Measurements from ENCODE around the gene RALBP1.
A peak's percentile ranks its signal among the peaks of the same experiment; 100 is the strongest.

RALBP1 gene

DNA sequence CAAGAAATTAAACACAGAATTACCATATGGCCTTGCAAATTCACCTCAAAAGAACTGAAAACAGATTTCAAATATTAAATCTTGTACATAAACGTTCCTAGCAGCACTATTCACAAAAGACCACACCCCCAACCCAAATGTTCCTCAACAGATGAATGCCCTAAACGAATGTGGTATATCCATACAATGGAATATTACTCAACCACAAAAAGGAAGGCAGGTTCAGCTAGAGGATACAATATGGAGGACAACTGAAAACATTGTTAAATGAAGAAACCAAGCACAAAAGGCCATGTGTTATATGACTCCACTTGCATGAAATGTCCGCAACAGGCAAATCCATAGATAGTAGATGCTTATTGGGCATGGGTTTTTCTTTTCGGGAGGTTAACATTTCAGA is 77.3 kb downstream of the RALBP1 start:
- DNase-seq: no peak

DNA sequence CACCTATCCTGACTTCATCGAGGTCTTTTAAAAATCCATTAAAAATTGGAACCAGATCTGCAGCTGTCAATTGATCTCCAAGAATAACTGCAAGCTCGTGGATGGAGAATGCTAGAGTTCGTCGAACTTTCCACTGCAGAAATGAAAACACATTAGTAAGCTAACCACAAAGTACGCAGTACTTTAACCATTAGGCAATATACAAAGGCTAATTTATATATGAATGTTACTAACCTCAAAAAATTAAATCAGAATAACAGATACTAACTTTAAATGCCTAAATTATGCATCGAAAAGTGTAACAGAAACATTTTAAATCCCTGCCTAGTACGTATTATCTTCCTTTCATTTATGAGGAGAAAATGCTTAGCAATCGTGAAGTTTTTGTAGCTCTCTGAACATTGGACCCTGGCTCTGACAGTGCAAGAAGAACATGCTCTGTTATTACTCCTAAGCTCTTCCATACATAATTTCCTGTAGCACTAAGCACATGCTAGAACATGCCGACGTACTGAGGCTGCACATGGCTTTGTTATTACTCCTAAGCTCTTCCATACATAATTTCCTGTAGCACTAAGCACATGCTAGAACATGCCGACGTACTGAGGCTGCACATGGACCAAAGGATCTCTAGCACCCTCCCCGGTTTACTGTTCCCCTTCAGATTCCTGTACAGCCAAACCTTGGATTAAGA is 82.1 kb downstream of the RALBP1 start:
- no peak for DNase-seq

DNA sequence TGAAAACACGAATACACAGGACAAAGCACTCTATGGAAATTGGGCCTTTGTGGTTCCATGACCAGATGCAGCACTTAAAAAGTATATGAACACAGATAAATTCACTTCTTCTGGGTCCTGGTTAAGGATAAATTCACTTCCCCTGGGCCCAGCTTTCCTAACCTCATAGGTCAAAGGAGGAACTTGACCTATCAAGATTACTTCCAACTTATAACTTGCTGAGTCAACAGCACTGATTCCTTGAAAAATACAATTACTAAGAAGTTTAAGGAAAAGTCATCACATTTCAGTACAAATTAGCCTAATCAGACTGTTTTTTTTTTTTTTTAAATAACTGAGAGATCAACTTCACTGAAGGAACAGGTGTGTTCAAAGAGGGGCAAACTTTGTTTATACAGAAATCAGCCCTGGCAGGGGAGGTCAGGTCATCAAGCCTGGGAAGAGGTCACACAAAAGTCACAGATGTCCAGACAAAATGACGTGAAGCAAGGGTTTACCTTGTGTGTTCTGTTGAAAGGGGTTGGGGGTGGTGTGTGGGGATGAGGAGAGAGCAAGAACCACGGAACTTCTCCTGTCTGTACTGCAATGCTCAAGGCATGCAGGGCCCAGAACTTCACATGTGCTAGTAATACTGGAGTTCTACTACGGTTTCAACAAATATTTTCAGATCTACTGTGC is 83.2 kb downstream of the RALBP1 start:
- no peak for DNase-seq

DNA sequence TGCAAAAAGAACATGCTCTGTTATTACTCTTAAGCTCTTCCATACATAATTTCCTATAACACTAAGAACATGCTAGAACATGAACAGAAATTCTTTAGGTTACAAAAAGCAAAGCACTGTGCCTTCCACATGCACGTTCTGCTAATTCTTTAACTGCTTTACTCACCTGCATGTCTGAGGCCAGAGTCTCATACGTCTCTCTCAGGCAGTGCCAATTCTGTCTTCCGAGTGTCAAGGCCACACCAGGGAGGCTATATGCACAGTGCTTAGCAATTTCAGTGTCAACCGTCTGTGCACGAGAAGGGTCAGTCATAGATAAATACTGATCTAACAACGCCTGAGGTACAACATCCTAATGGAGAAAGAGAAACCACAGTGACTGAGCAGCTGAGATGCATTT is 83.9 kb downstream of the RALBP1 start:
- DNase-seq: no peak

DNA sequence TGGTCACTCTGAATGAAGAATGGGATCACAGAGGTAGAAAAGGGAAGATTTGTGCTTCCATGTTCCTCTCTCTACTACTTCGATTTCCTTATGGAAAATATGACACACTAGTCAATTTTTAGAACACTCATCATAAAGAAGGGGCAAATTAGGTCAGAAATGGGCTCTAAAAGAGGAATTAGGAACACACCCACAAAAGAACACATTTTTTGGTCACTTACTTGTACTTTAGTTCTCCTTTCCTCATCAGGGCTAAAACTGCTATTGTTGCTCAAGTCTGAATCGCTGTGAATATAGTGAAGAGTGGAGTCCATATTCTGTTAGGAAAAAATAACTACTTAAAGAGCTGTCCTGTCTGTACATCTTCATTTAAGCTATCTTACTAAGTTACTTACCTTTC is 86.4 kb downstream of the RALBP1 start:
- DNase-seq: no peak

DNA sequence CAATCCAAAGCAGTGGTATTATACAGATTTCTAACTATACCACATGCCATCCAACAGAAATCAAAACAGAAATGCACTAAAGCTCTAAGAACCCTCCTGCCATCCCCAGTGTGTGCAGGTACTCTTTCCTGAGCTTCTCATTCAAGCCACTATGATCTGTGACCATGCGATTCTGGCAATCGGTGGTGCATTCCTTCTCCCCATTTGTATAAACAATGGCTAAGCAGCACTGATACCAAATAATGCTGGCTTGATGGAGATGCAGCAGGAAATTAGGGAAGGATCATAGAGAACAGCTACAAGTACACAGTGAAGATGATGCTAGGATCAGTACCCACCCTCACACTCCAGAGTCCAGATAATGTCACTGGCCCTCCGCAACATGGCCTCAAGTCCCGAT is 87.3 kb downstream of the RALBP1 start:
- no peak for DNase-seq

DNA sequence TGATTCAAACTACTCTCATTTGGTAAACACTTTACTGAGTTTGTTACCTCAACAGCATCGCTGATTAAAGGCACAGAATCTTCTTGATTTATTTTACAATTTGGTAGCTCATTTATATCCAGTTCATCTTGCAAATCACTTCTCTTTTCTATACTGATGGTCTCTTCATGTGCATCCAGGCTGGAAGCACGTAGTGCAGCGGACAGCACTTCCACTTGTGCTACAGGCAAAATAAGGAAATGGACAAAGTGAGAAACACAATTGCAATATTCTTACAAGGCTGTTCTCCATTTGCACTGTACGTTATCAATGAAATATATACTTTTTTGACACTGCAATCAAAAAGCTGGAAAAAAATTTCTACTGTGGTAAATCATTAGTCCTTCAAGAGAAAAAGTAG is 88.0 kb downstream of the RALBP1 start:
- no peak for DNase-seq

DNA sequence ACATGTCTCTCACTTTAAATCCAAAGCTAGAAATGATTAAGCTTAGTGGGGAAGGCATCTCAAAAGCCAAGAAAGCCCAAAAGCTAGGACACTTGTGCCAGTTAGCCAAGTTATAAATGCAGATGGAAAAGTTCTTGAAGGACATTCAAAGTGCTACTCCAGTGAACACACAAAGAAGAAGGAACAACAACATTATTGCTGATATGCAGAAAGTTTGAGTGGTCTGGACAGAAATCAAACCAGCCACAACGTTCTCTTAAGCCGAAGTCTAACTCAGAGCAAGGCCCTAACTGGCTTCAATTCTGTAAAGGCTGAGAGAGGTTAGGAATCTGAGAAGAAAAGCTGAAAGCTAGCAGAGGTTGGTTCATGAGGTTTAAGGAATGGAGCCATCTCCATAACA is 90.1 kb downstream of the RALBP1 start:
- DNase-seq: no peak

DNA sequence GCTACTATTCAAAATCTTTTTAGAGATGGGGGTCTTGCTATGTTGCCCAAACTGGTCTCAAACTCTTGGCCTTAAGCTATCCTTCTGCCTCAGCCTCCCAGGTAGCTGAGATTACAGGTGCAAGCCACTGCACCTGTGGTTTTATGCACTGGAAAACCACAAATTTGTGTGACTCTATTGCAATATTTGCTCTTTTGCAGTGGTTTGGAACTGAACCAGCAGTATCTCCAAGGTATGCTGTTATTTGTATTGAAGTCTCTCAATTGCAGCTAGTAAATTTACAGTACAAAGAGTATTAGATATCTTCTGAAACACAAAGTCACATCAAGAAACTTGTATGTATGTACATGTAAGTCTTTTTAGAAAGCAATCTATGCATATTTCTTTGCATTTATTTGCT is 92.9 kb downstream of the RALBP1 start:
- no peak for DNase-seq

DNA sequence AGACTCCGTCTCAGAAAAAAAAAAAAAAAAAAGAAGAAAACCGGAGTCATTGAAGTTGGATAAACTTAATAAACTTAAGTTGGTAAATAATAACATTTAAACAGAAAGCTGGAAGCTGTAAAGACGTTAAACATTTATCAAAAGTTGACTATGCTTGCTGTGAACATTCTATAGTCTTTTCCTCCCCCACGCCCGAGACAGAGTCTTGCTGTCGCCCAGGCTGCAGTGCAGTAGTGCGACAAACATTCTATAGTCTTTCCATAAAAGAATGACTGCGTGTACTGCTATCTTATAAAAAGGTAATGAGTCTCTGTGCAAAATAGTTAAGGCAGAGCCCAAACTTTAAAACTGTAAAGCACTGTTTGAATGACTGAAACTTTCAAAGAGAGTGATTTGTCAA is 93.9 kb downstream of the RALBP1 start:
- no peak for DNase-seq

DNA sequence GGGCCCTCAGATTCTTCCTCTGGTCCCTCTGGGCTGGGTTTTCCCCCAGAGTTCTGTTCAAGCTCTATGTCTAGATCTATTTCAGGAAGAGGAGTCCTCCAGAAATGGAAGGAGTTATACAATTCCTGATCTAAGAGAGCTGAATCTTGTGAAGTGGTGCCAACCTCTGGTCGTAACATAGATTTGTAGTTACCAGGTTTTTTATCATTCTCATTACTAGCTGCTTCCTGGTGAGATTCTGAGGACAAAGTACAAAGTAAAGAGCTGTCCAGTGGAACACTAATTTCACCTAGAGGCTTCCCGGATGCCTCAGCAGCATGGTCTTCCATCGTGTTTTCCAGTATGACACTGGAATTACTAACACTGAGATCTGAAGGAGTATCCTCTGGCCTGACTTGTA is 94.9 kb downstream of the RALBP1 start:
- no peak for DNase-seq

DNA sequence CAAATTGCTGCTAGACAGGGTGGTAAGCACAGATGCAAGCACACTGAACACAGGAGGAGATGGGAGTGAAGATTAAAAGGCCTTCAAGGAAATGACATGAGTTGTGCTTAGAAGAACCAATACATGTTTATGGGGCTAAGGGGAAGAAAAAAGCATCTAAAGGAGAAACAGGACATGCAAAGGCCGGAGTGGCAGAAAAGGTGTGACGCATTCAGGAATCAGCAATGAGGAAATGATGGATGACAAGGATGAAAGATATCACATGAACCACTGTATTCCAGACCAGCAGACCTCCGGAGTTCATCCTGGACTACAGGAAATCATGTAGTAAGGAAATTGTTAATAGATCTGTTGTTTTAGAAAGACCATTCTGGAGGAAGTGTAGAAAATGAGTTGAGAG is 96.2 kb downstream of the RALBP1 start:
- no peak for DNase-seq

DNA sequence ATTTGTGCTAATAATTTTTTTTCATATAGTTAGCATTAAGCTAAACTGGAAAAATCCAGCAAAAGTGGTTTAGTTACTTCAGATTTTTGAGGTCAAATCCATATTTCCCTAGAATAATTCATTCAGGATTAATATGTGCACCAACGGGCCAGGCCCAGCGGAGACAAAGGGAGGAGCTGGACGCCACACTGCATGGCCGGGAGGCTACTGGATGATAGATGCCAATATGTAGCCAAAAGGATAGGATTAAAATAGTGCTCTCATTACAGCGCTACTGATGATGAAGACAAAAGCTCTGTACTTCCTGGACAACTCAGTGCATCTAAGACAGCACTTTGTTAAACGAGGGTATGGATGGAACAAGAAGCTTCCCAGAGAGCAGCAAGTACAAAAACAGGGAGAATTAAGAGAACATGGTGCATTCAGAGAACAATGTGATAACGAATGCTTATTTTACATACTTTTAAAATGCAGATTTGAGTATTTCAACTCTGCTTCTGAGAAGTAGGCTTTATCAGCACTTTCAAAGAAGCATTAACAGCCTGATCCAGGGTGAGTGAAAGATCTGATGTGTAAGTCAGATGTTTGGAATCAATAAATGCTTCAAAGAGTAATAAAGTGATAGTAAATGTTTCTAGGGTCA is 99.3 kb downstream of the RALBP1 start:
- DNase-seq: no peak

DNA sequence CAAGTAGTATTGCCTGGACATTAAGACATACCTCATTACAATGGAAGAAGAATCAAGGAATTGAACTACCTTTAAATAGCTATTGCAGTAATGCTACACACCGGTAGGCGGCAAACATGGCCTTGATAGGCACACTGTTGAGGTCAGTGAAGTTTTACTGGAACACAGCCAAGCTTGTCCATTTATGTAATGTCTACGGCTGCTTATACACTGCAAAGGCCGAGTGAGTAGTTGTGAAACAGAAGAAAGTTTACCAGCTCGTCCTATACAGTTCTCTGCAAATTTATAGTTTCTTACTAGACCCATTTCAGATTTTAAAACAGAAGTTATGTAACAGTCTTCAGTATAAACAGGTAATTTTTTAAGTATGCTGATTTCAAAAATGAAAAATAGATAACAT is 100.2 kb downstream of the RALBP1 start:
- DNase-seq: peak in 1 of 2 experiments; percentile 18

DNA sequence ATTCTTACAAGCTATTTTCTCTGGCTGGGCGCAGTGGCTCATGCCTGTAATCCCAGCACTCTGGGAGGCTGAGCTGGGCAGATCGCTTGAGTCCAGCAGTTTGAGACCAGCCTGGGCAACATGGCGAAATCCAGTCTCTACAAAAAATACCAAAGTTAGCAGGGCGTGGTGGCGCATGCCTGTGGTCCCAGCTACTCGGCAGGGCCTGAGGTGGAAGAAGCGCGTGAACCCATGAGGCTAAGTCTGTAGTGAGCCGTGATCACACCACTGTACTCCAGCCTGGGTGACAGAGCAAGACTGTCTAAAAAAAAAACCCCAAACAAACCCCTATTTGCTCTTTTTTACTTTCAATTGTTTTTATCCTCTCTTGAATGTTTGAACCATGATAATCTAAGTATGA is 102.0 kb downstream of the RALBP1 start:
- DNase-seq: no peak

DNA sequence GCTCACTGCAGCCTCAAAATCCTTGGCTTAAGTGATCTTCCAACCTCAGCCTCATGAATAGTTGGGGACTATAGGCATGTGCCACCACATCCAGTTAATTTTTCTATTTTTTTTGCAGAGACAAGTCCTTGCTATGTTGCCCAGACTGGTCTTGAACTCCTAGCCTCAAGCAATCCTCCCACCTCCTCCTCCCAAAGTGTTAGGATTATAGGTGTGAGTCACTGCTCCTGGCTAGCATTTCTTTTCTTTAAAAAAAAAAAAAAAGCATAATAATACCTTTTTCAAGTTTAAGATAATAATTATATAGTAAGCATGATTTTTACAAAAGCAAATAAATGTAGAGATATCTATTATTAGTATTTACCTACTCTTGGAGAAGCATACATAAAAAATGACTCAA is 103.0 kb downstream of the RALBP1 start:
- no peak for DNase-seq

DNA sequence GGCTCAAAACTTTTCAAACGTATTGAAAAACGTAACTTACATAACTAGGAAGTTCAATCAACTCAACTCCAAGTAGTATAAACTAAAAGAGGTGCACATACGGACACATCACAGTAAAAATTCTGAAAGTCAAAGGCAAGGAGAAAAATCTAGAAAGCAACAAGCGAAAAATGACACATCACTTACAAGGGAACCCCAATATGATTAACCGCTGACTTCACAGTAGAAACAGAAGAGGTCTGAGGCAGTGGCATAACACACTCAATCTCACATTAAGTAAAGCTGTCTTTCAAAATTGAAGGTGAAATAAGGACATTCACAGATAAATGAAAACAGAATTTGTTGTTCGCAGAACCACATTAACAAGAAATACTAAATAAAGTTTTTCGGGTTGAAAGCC is 106.4 kb downstream of the RALBP1 start:
- DNase-seq: no peak

DNA sequence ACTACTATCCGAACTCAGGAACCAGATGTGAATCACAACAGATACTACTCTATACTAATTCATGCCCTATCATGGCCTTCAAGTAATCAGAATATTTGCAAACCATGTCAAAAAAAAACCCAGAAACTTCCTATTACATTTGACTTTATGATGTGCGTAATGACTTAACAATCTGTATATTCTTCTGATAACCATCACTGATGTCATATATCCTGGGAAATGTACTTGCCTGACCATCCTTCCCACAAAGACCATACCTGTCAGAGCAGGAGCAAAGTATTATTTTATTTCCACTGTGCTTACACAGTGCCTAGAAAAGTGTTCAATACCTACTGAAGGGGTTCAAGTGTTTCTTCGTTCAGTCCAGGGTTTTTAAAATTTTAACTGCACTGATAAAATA is 111.5 kb downstream of the RALBP1 start:
- DNase-seq: no peak

Measured in activated CD4-positive, alpha-beta T cell treated with anti-CD3 and anti-CD28 coated beads, Interleukin-2, amount 50 U/mL, for 48 hours (primary cell).